Stimulated activated CD8-positive, alpha-beta memory T cell treated with anti-CD3 and anti-CD28 coated beads, Interleukin-4, amount 100 ng/mL, for 4 hours (primary cell): ENCODE measurements around the gene TBL1XR1.

Source experiments
- DNase-seq, 2 donors: peaks; one replicate each; pipeline ENCODE4 v3.0.0-alpha.2; 2020; ENCODE audit warnings: low read depth in 2 of 2, low spot score in 1 of 2

Gene TBL1XR1

GRCh38 chr3:177110386-177110785 is 86.9 kb downstream of the TBL1XR1 start:
- no peak for DNase-seq

- DNase-seq, result no peak
Measured at GRCh38 chr3:177109688-177110330, 87.5 kb downstream of the TBL1XR1 start.

- DNase-seq, result no peak
Measured at GRCh38 chr3:177108648-177109047, 88.6 kb downstream of the TBL1XR1 start.

DNA sequence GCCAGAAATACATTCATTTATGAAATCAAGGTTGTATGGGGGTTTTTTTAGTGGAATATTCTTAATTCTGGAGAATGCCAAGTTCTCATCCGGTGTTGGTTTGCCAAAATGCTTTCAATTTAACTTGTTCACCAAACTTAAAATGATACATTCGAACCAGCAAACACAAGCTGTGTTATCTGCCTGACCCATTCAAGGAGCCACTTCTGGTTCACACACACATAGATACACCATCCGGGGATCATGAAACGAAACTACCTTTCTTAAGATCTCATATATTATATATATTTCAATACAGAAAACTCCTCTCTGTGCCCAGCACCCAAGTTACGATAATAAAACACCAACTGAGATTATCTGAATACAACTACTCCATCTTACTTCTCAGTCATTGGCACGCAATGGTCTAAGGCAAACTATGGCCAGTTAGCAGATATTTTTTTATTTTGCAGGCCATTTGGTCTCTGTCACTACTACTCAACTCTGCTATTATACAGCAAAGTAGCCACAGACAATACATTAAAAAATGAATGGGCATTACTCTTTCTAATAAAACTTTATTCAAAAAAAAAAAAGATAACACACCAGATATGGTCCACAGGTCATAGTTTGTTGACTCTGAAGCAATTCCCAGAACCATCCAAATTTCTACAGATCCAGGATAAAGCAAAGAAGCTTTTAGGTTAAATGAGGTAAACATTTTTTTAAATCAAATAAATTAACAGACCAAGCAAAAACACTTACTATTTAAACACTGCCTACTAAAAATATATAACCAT is 89.6 kb downstream of the TBL1XR1 start:
- no peak for DNase-seq

GRCh38 chr3:177106594-177106993 is 90.7 kb downstream of the TBL1XR1 start:
- DNase-seq, result no peak

- DNase-seq, result no peak
Measured at GRCh38 chr3:177106184-177106583, 91.1 kb downstream of the TBL1XR1 start.

DNA sequence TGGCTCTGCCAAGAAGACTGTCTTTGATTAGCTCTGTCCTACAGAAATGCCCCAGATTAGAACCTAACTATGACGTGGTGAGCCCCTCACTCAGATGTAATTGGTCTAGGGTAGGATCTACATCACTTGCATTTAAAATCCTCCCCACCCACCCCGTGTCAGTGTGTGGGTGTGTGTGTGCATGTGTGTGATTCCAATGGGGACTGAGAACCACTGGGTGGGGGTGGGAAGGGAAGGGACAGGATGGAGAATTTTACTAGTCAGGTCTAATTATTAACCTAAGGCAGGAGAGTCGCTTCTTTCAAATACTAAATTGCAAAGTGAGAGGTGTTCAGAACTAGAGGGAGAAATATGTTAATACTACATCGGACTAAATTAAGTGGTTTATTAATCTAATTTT is 91.7 kb downstream of the TBL1XR1 start:
- no peak for DNase-seq

- DNase-seq, result no peak
Measured at GRCh38 chr3:177104299-177104992, 92.8 kb downstream of the TBL1XR1 start.

GRCh38 chr3:177102553-177102952 is 94.7 kb downstream of the TBL1XR1 start:
- no peak for DNase-seq

- DNase-seq, result no peak
Measured at GRCh38 chr3:177098551-177098950, 98.7 kb downstream of the TBL1XR1 start.

- no peak for DNase-seq
Measured at GRCh38 chr3:177096615-177097014, 100.7 kb downstream of the TBL1XR1 start.

DNA sequence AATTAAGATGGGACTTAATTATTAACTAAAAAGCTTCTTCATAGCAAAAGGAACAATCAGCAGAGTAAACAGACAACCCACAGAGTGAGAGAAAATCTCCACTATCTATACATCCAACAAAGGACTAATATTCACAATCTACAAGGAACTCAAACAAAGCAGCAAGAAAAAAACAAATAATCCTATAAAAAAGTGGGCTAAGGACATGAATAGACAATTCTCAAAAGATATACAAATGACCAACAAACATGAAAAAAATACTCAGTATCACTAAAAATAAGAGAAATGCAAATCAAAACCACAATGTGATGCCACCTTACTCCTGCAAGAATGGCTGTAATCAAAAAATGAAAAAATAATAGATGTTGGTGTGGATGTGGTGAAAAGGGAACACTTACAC is 103.3 kb downstream of the TBL1XR1 start:
- no peak for DNase-seq

GRCh38 chr3:177089901-177090300 is 107.4 kb downstream of the TBL1XR1 start:
- no peak for DNase-seq

DNA sequence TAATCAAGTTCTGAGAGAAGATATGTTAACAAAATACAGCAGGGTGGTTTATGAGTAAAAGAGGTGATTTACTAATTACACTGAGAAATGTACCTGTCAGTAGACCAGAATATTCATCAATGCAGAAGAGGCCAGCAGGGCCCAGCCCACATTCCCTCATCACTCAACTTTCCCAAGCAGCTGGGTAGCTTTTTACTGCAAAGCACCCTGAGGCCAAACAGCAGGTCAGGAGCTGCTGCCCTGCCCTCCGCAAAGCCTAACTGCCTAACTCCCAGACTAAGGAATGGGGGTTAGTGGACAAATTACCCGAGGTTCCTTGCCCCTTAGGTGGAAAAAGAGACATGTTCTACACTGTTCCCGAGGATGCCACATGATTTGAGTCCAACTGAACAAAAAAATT is 108.2 kb downstream of the TBL1XR1 start:
- DNase-seq, result no peak

- no peak for DNase-seq
Measured at GRCh38 chr3:177085794-177086193, 111.5 kb downstream of the TBL1XR1 start.

- DNase-seq, result no peak
Measured at GRCh38 chr3:177084616-177085015, 112.7 kb downstream of the TBL1XR1 start.

DNA sequence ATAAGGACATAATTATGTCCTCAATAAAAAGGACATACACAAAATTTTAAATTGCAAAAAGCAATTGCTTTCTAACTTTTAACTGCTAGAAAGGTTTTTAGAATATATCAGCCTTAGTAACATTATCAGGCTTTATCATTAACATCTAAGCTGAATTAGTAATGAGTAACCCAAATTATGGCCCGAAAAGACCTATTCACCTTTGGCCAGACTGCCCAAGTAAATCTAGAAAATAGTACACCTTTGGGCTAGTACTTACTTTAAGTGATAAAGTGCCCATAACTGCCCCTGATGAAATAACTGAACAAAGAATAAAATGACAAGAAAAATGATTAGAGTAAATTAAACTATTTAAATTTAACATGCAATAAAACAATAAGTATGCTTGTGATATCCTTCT is 117.2 kb downstream of the TBL1XR1 start:
- no peak for DNase-seq

DNA sequence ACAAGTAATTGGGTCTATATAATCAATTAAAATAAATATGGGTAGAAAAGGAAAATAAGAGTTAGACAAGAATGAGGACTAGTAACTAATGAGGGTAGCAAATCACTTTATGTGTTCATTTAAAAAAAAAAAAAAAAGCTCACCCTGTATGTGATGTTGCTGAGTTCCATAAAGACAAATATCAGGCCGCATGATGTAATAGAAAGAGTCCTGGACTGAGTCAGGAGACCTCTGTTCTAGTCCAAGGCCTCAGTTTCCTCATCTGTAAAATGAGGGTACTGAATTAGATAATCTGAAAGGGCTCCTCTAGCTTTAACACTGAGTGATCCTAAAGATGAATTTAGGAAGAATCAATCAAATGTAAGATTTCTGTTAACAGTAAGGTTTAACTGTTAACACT is 117.6 kb downstream of the TBL1XR1 start:
- no peak for DNase-seq

DNA sequence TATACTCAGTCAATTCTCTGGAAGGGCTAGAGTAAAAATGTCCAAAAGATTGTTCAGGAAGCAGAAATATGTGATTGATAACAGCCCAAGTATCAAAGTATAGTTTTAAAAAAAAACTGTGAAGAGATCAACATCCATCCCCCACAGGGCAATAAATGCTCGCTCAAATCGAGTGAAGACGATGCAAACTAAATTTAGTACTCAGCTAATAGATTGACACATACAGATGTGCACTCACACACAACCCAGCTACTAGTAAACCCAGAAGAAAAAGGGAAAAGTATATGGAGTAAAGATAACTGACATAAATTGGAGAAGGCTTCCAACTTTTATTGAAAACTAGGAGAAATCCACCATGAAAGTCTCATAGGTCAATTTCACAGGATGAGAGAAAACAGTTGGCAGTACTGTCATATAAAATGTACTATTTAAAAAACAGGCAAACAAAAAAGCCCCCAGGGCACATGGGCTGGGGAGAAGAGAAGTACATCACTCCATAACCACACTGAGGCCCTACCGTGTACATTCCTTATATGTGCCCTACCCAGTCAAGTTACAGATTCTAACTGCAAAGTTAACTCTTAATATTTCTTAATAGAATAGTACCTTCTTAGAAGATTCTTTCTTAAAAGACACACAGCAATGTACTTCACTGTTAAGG is 125.7 kb downstream of the TBL1XR1 start:
- no peak for DNase-seq

GRCh38 chr3:177069514-177070329 is 127.6 kb downstream of the TBL1XR1 start:
- DNase-seq, result no peak

DNA sequence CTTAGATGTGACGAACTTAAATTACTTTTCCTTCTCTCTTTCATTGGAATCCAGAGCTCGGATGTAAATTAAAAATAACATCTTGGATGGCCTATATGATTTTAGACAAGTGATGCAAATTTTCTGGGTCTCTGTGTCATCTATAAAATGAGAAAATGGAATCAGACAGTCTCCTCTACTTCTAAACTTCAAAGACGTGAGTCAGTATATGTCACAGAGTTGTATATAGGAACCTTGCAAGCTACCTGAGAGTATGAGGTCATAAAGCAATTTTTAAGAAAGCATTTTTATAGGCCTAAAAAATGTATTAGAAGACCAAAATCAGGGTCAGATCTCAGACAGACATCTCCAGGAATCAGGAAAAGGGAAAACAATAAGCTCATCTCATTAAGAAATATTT is 128.3 kb downstream of the TBL1XR1 start:
- DNase-seq, result no peak
